ENCODE measurements around the gene PIAS1. TPM values are rescaled to one million over a fixed set of nuclear protein-coding genes. Genes with fewer than 3 reads are reported as not detected.

Gene PIAS1
- total RNA-seq, 1 donor from 2014 or later: 67.8 TPM

- no peak for TF ChIP-seq CTCF (IDR thresholded peaks at IDR 0.05; ENCODE audit: unreplicated experiment)
- DNase-seq (ENCODE audit: low spot score): no peak
- Mint-ChIP-seq H3K9me3 (ENCODE audit: unreplicated experiment) (no peaks in the 10 kb centered on the region), H3K27me3 (ENCODE audit: unreplicated experiment) (peaks cover 2% of the 10 kb centered on the region), H3K36me3 (ENCODE audit: low read depth, unreplicated experiment) (peaks cover 5% of the 10 kb centered on the region), H3K4me1 (ENCODE audit: unreplicated experiment) (no peaks in the 10 kb centered on the region), H3K4me3 (ENCODE audit: unreplicated experiment) (no peak overlapping the region), H3K27ac (ENCODE audit: unreplicated experiment) (no peak overlapping the region)
These were observed 60.2 kb downstream of the PIAS1 start for GRCh38 chr15:68114356-68114755.

- peaks cover 5% of the 10 kb centered on the region for H3K36me3 Mint-ChIP-seq (ENCODE audit: low read depth, unreplicated experiment)
- H3K27ac Mint-ChIP-seq (ENCODE audit: unreplicated experiment): no peak overlapping the region
- H3K4me3 Mint-ChIP-seq (ENCODE audit: unreplicated experiment): no peak overlapping the region
- no peak for TF ChIP-seq CTCF (IDR thresholded peaks at IDR 0.05; ENCODE audit: unreplicated experiment)
- no peaks in the 10 kb centered on the region for H3K4me1 Mint-ChIP-seq (ENCODE audit: unreplicated experiment)
- no peaks in the 10 kb centered on the region for H3K9me3 Mint-ChIP-seq (ENCODE audit: unreplicated experiment)
- DNase-seq (ENCODE audit: low spot score): no peak
- H3K27me3 Mint-ChIP-seq (ENCODE audit: unreplicated experiment): peaks cover 2% of the 10 kb centered on the region
These were observed 60.7 kb downstream of the PIAS1 start for GRCh38 chr15:68114840-68115239.

- no peak for TF ChIP-seq CTCF (IDR thresholded peaks at IDR 0.05; ENCODE audit: unreplicated experiment)
- Mint-ChIP-seq H3K27ac (ENCODE audit: unreplicated experiment) (no peak overlapping the region), H3K36me3 (ENCODE audit: low read depth, unreplicated experiment) (no peaks in the 10 kb centered on the region), H3K27me3 (ENCODE audit: unreplicated experiment) (no peaks in the 10 kb centered on the region), H3K4me1 (ENCODE audit: unreplicated experiment) (no peaks in the 10 kb centered on the region), H3K9me3 (ENCODE audit: unreplicated experiment) (no peaks in the 10 kb centered on the region), H3K4me3 (ENCODE audit: unreplicated experiment) (no peak overlapping the region)
- no peak for DNase-seq (ENCODE audit: low spot score)
These were observed 70.6 kb downstream of the PIAS1 start for GRCh38 chr15:68124700-68125099.

- Mint-ChIP-seq H3K27me3 (ENCODE audit: unreplicated experiment) (no peaks in the 10 kb centered on the region), H3K9me3 (ENCODE audit: unreplicated experiment) (no peaks in the 10 kb centered on the region), H3K4me1 (ENCODE audit: unreplicated experiment) (no peaks in the 10 kb centered on the region), H3K27ac (ENCODE audit: unreplicated experiment) (no peak overlapping the region), H3K4me3 (ENCODE audit: unreplicated experiment) (no peak overlapping the region), H3K36me3 (ENCODE audit: low read depth, unreplicated experiment) (no peaks in the 10 kb centered on the region)
- TF ChIP-seq CTCF (IDR thresholded peaks at IDR 0.05; ENCODE audit: unreplicated experiment): no peak
- DNase-seq (ENCODE audit: low spot score): no peak
These were observed 72.3 kb downstream of the PIAS1 start for GRCh38 chr15:68126396-68126795.

GRCh38 chr15:68129072-68129471 is 75.0 kb downstream of the PIAS1 start:
- TF ChIP-seq CTCF (IDR thresholded peaks at IDR 0.05; ENCODE audit: unreplicated experiment): no peak
- no peaks in the 10 kb centered on the region for H3K27me3 Mint-ChIP-seq (ENCODE audit: unreplicated experiment)
- no peaks in the 10 kb centered on the region for H3K4me1 Mint-ChIP-seq (ENCODE audit: unreplicated experiment)
- H3K27ac Mint-ChIP-seq (ENCODE audit: unreplicated experiment): no peak overlapping the region
- no peak overlapping the region for H3K4me3 Mint-ChIP-seq (ENCODE audit: unreplicated experiment)
- no peaks in the 10 kb centered on the region for H3K36me3 Mint-ChIP-seq (ENCODE audit: low read depth, unreplicated experiment)
- DNase-seq (ENCODE audit: low spot score): no peak
- H3K9me3 Mint-ChIP-seq (ENCODE audit: unreplicated experiment): no peaks in the 10 kb centered on the region
